Neural cell (in vitro differentiated cells): ENCODE results near the gene CTNNA1. TPM values are rescaled to one million over a fixed set of nuclear protein-coding genes. Genes with fewer than 3 reads are reported as not detected.

ENCODE experiments used
- H2AFZ ChIP-seq: fragments of 200-600, 300-800 bp; sonication (generic), shearing (Covaris generic); 2 replicates; pipeline ENCODE4 v1.6.0; 2014; ENCODE audit warnings: low read depth, mild to moderate bottlenecking, antibody characterized with exemption, low read length, moderate library complexity
- H3F3A ChIP-seq: fragments of 200-600 bp; shearing (Covaris generic); 2 replicates; pipeline ENCODE4 v1.6.1; 2016; ENCODE audit warnings: mild to moderate bottlenecking, moderate library complexity, mixed read lengths, antibody characterized with exemption, low read length; ENCODE audit not compliant: insufficient read depth, poor library complexity, severe bottlenecking
- H3K27ac ChIP-seq: fragments of 200-600, 300-800 bp; sonication (generic), shearing (Covaris generic); 2 replicates; pipeline ENCODE4 v1.5.1; 2014; ENCODE audit warnings: mild to moderate bottlenecking, low read length, moderate library complexity
- H3K27me3 ChIP-seq: fragments of 300-800, 200-600 bp; sonication (generic), shearing (Covaris generic); 2 replicates; pipeline ENCODE4 v1.6.0; 2014; ENCODE audit warnings: mild to moderate bottlenecking, low read depth, low read length, moderate library complexity; ENCODE audit not compliant: insufficient read depth
- H3K36me3 ChIP-seq: fragments of 300-800, 200-600 bp; sonication (generic), shearing (Covaris generic); 2 replicates; pipeline ENCODE4 v1.5.1; 2014; ENCODE audit warnings: mild to moderate bottlenecking, antibody characterized with exemption, low read length, moderate library complexity; ENCODE audit not compliant: insufficient read depth
- H3K4me2 ChIP-seq: fragments of 300-800, 200-600 bp; sonication (generic), shearing (Covaris generic); 2 replicates; pipeline ENCODE4 v1.6.0; 2014; ENCODE audit warnings: mild to moderate bottlenecking, low read length
- H3K4me3 ChIP-seq: fragments of 300-800, 200-600 bp; sonication (generic), shearing (Covaris generic); 2 replicates; pipeline ENCODE4 v1.5.1; 2014; ENCODE audit warnings: mild to moderate bottlenecking, low read length, moderate library complexity
- H3K79me2 ChIP-seq: fragments of 200-600 bp; shearing (Covaris generic); replicated peaks from 2 replicates; pipeline ENCODE4 v1.6.0; 2014; ENCODE audit warnings: mild to moderate bottlenecking, low read length, moderate library complexity; ENCODE audit not compliant: insufficient read depth
- H3K9ac ChIP-seq: fragments of 300-800, 200-600 bp; sonication (generic), shearing (Covaris generic); 2 replicates; pipeline ENCODE4 v1.6.1; 2016; ENCODE audit warnings: mild to moderate bottlenecking, low read length, mixed read lengths
- H3K9me2 ChIP-seq: fragments of 200-600 bp; shearing (Covaris generic); 2 replicates; pipeline ENCODE4 v1.6.1; 2016; ENCODE audit warnings: mild to moderate bottlenecking, low read length, mixed read lengths; ENCODE audit not compliant: insufficient read depth
- H3K9me3 ChIP-seq: fragments of 200-600, 300-800 bp; sonication (generic), shearing (Covaris generic); 2 replicates; pipeline ENCODE4 v1.6.1; 2016; ENCODE audit warnings: mild to moderate bottlenecking, mixed run types, low read length, moderate library complexity, mixed read lengths
- H4K20me1 ChIP-seq: fragments of 200-600 bp; shearing (Covaris generic); 2 replicates; pipeline ENCODE4 v1.6.1; 2016; ENCODE audit warnings: mild to moderate bottlenecking, mixed run types; ENCODE audit not compliant: insufficient read depth
- EP300 ChIP-seq: fragments of 450-650 bp; conservative IDR thresholded peaks from 2 replicates; pipeline ENCODE4 v1.6.1; 2014; ENCODE audit warnings: antibody characterized with exemption, mild to moderate bottlenecking, moderate library complexity; ENCODE audit not compliant: poor library complexity, severe bottlenecking
- EZH2 ChIP-seq: fragments of 200-600, 300-800 bp; shearing (Covaris generic), sonication (generic); IDR thresholded peaks from 2 replicates; pipeline ENCODE4 v1.6.1; 2014; ENCODE audit warnings: antibody characterized with exemption, low read length, borderline replicate concordance, mild to moderate bottlenecking; ENCODE audit not compliant: insufficient read depth, poor library complexity, severe bottlenecking
- MXI1 ChIP-seq: fragments of 450-650 bp; conservative IDR thresholded peaks from 2 replicates; pipeline ENCODE4 v1.6.1; 2014; ENCODE audit warnings: antibody characterized with exemption, mild to moderate bottlenecking; ENCODE audit not compliant: poor library complexity, severe bottlenecking
- POLR2AphosphoS5 ChIP-seq: IDR thresholded peaks from 2 replicates; pipeline ENCODE4 v1.6.1; 2012
- RAD21 ChIP-seq: fragments of 450-650 bp; conservative IDR thresholded peaks from 2 replicates; pipeline ENCODE4 v1.6.1; 2014; ENCODE audit warnings: antibody characterized with exemption, mild to moderate bottlenecking, moderate library complexity
- SMC3 ChIP-seq: fragments of 450-650 bp; conservative IDR thresholded peaks from 2 replicates; pipeline ENCODE4 v1.6.1; 2014; ENCODE audit warnings: antibody characterized with exemption, mild to moderate bottlenecking, moderate library complexity; ENCODE audit not compliant: poor library complexity
- TAF1 ChIP-seq: IDR thresholded peaks from 2 replicates; pipeline ENCODE4 v1.6.1; 2012; ENCODE audit warnings: low read depth
- polyA plus RNA-seq: library from polyadenylated mRNA; depleted of rRNA; stranded (reverse); fragments of >200 nt; gene quantifications from 2 replicates; pipeline ENCODE4 v1.2.3, GENCODE V29; 2014
- TF ChIP-seq, protein P1 (sequence below): fragments of 450-650 bp; IDR thresholded peaks from 2 replicates; pipeline ENCODE4 v1.5.1; 2014; ENCODE audit warnings: antibody characterized with exemption, mild to moderate bottlenecking, moderate library complexity; ENCODE audit not compliant: poor library complexity, severe bottlenecking
- TF ChIP-seq, protein P2 (sequence below): IDR thresholded peaks from 2 replicates; pipeline ENCODE4 v1.6.1; 2012; ENCODE audit warnings: borderline replicate concordance

Gene CTNNA1
- polyA plus RNA-seq, 1 donor from 2014 or later, result 87.9 TPM

DNA sequence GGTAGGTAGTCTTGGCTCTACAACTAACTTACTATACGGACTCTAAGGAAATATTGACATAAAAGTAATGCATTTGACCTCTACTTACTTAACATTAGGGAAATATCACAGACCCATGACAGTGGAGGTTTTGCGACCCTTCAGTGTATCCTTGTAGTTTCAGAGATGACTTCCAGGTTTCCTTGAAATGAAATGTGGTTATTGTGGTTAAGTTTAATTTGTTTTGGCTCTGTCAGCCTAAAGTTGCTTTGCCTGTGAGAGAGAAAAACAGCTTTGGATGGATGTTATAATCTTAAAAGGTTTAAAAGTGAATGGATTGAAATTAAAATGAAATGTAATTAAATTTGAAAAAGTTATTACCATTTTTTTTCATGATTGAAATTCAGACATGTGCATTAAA, 79.0 kb downstream of the CTNNA1 start:
- Histone ChIP-seq H3K9me3 (no peaks in the 10 kb centered on the region), H4K20me1 (no peaks in the 10 kb centered on the region), H3K27ac (no peak overlapping the region), H3K4me2 (no peak overlapping the region), H3F3A (no peaks in the 10 kb centered on the region), H3K4me3 (no peak overlapping the region), H3K36me3 (no peaks in the 10 kb centered on the region), H3K79me2 (no peaks in the 10 kb centered on the region), H3K9ac (no peak overlapping the region), H3K27me3 (no peaks in the 10 kb centered on the region), H3K9me2 (no peaks in the 10 kb centered on the region), H2AFZ (no peak overlapping the region)
- TF ChIP-seq RAD21 (no peak), EZH2 (no peak), SMC3 (no peak), POLR2AphosphoS5 (no peak), MXI1 (no peak), TAF1 (no peak)

DNA sequence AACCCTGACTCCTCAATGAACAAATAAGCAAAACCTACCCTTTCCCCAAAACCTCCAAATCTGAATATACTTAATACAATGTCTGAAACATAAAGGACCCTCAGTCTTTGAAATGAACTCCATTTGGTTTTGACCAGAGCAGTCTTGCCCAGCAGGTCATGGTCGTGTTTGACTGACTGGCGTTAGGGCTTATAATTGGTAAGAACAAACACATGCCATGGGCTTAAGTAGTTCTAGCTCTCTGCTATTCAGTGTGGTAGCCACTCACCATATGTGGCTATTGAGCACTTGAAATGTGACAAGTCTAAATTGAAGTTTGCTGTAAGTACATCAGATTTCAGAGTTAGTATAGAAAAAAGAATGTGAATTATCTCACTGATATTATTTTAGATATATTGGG, 79.9 kb downstream of the CTNNA1 start:
- H3K27ac ChIP-seq, result no peak overlapping the region
- H3K79me2 ChIP-seq, result peaks cover 4% of the 10 kb centered on the region
- H3F3A ChIP-seq, result no peaks in the 10 kb centered on the region
- no peak overlapping the region for H3K9ac ChIP-seq
- no peaks in the 10 kb centered on the region for H4K20me1 ChIP-seq
- H3K36me3 ChIP-seq, result no peaks in the 10 kb centered on the region
- H3K4me2 ChIP-seq, result no peak overlapping the region
- H3K9me3 ChIP-seq, result no peaks in the 10 kb centered on the region
- no peaks in the 10 kb centered on the region for H3K27me3 ChIP-seq
- TF ChIP-seq SMC3, result no peak
- TF ChIP-seq RAD21, result no peak
- TF ChIP-seq, protein P1, sequence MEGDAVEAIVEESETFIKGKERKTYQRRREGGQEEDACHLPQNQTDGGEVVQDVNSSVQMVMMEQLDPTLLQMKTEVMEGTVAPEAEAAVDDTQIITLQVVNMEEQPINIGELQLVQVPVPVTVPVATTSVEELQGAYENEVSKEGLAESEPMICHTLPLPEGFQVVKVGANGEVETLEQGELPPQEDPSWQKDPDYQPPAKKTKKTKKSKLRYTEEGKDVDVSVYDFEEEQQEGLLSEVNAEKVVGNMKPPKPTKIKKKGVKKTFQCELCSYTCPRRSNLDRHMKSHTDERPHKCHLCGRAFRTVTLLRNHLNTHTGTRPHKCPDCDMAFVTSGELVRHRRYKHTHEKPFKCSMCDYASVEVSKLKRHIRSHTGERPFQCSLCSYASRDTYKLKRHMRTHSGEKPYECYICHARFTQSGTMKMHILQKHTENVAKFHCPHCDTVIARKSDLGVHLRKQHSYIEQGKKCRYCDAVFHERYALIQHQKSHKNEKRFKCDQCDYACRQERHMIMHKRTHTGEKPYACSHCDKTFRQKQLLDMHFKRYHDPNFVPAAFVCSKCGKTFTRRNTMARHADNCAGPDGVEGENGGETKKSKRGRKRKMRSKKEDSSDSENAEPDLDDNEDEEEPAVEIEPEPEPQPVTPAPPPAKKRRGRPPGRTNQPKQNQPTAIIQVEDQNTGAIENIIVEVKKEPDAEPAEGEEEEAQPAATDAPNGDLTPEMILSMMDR, result no peak
- TF ChIP-seq, protein P2, sequence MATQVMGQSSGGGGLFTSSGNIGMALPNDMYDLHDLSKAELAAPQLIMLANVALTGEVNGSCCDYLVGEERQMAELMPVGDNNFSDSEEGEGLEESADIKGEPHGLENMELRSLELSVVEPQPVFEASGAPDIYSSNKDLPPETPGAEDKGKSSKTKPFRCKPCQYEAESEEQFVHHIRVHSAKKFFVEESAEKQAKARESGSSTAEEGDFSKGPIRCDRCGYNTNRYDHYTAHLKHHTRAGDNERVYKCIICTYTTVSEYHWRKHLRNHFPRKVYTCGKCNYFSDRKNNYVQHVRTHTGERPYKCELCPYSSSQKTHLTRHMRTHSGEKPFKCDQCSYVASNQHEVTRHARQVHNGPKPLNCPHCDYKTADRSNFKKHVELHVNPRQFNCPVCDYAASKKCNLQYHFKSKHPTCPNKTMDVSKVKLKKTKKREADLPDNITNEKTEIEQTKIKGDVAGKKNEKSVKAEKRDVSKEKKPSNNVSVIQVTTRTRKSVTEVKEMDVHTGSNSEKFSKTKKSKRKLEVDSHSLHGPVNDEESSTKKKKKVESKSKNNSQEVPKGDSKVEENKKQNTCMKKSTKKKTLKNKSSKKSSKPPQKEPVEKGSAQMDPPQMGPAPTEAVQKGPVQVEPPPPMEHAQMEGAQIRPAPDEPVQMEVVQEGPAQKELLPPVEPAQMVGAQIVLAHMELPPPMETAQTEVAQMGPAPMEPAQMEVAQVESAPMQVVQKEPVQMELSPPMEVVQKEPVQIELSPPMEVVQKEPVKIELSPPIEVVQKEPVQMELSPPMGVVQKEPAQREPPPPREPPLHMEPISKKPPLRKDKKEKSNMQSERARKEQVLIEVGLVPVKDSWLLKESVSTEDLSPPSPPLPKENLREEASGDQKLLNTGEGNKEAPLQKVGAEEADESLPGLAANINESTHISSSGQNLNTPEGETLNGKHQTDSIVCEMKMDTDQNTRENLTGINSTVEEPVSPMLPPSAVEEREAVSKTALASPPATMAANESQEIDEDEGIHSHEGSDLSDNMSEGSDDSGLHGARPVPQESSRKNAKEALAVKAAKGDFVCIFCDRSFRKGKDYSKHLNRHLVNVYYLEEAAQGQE, result no peak
- TF ChIP-seq MXI1, result no peak
- TF ChIP-seq TAF1, result no peak
- no peak for TF ChIP-seq EP300
- no peak for TF ChIP-seq POLR2AphosphoS5
- TF ChIP-seq EZH2, result no peak
- H3K4me3 ChIP-seq, result no peak overlapping the region
- no peaks in the 10 kb centered on the region for H3K9me2 ChIP-seq
- H2AFZ ChIP-seq, result no peak overlapping the region
